Measurements from ENCODE around the gene RITA1. TPM values are rescaled to one million over a fixed set of nuclear protein-coding genes. Genes with fewer than 3 reads are reported as not detected.
A peak's percentile ranks its signal among the peaks of the same experiment; 100 is the strongest.

The RITA1 gene
- total RNA-seq, 1 experiment from 2014 or later, result 20.7 TPM

- TF ChIP-seq CEBPB (IDR thresholded peaks at IDR 0.05; ENCODE audit: low read depth) (no peak), EGR1 (IDR thresholded peaks at IDR 0.05; ENCODE audit: low read depth) (no peak), ZNF274 (IDR thresholded peaks at IDR 0.05; ENCODE audit: low read depth, low read length) (no peak), JUND (IDR thresholded peaks at IDR 0.05) (no peak)
- ATAC-seq, result no peak
- no peaks in the 10 kb centered on the region for H3K9me3 ChIP-seq (ENCODE audit: control insufficient read depth in 1 of 2, insufficient read depth in 1 of 2, low read depth in 1 of 2, low read length in 2 of 2)
- no peak for DNase-seq (ENCODE audit: low read depth, low spot score)
- no peak overlapping the region for H2AFZ ChIP-seq (ENCODE audit: low read depth, low read length, poor library complexity, severe bottlenecking)
- intact Hi-C loops (cut with micrococcal nuclease), result no loop called here
- no peak overlapping the region for H3K4me3 ChIP-seq (replicated peaks in 1 of 2; ENCODE audit: low read depth in 1 of 2, low read length in 2 of 2)
- no peaks in the 10 kb centered on the region for H3K27me3 ChIP-seq (ENCODE audit: insufficient read depth, low read length)
- POLR2A ChIA-PET, result interaction anchor here (0.6 kb wide), 1 partner anchor 119 kb away, joined by 3 read pairs; no protein-coding TSS in a partner anchor
- no peak overlapping the region for H3K27ac ChIP-seq (ENCODE audit: low read depth, low read length)
- H3K79me2 ChIP-seq (ENCODE audit: insufficient read depth, low read length), result no peaks in the 10 kb centered on the region
- no peaks in the 10 kb centered on the region for H3K9me2 ChIP-seq (ENCODE audit: insufficient read depth)
- no peaks in the 10 kb centered on the region for H3K36me3 ChIP-seq (ENCODE audit: control insufficient read depth in 1 of 2, insufficient read depth in 2 of 2, low read length in 2 of 2)
- BruUV-seq (replicated peaks), result no TSS peak
- no peak overlapping the region for H3K9ac ChIP-seq (ENCODE audit: low read length)
- RAD21 ChIA-PET (ENCODE audit: low non-redundant PET in 1 of 2, low total read pairs in 2 of 2, uncharacterized antibody in 2 of 2, unreplicated experiment in 2 of 2), result no interaction called here
- peaks cover 29 to 46% of the 10 kb centered on the region in 2 experiments for H3K4me1 ChIP-seq (ENCODE audit: control insufficient read depth in 1 of 2, insufficient read depth in 2 of 2, low read length in 2 of 2)
- no peaks in the 10 kb centered on the region for H4K20me1 ChIP-seq (ENCODE audit: insufficient read depth)
- no peak overlapping the region for H3K4me2 ChIP-seq (ENCODE audit: low read length)
- CTCF ChIA-PET, result no interaction called here
Measured at GRCh38 chr12:113216027-113216426, 30.5 kb downstream of the RITA1 start.

GRCh38 chr12:113220593-113221180 lies 35.2 kb downstream of the RITA1 start:
- POLR2A ChIA-PET, result interaction anchor here (1.0 to 1.9 kb wide), 8 partner anchors 12 to 227 kb away, joined by 3 to 7 read pairs (median 5); partner anchors contain the start of genes DDX54, RITA1 and SLC8B1
- Histone ChIP-seq H3K27ac (ENCODE audit: low read depth, low read length) (peak overlapping the region; percentile 17; the same call in 1 of the 2 replicates), H3K4me3 (replicated peaks in 1 of 2; ENCODE audit: low read depth in 1 of 2, low read length in 2 of 2) (peak overlapping the region; percentile 64 to 73), H3K9ac (ENCODE audit: low read length) (peak overlapping the region; percentile 63), H3K36me3 (ENCODE audit: control insufficient read depth in 1 of 2, insufficient read depth in 2 of 2, low read length in 2 of 2) (no peaks in the 10 kb centered on the region), H3K4me2 (ENCODE audit: low read length) (peak overlapping the region; percentile 75), H2AFZ (ENCODE audit: low read depth, low read length, poor library complexity, severe bottlenecking) (no peak overlapping the region), H3K9me2 (ENCODE audit: insufficient read depth) (no peaks in the 10 kb centered on the region), H4K20me1 (ENCODE audit: insufficient read depth) (no peaks in the 10 kb centered on the region), H3K4me1 (ENCODE audit: control insufficient read depth in 1 of 2, insufficient read depth in 2 of 2, low read length in 2 of 2) (peaks cover 20 to 42% of the 10 kb centered on the region in 2 experiments), H3K9me3 (ENCODE audit: control insufficient read depth in 1 of 2, insufficient read depth in 1 of 2, low read depth in 1 of 2, low read length in 2 of 2) (no peaks in the 10 kb centered on the region), H3K79me2 (ENCODE audit: insufficient read depth, low read length) (peaks cover 24% of the 10 kb centered on the region), H3K27me3 (ENCODE audit: insufficient read depth, low read length) (no peaks in the 10 kb centered on the region)
- ATAC-seq (peak; percentile 7), DNase-seq (ENCODE audit: low read depth, low spot score) (no peak)
- BruUV-seq (replicated peaks), result TSS peak; percentile 78
- TF ChIP-seq SIN3A (IDR thresholded peaks at IDR 0.05; ENCODE audit: low read depth), result peak; percentile 0; the same call in 1 of the 2 replicates
- no peak for TF ChIP-seq TCF7L2 (IDR thresholded peaks at IDR 0.05; ENCODE audit: borderline replicate concordance, extremely low read depth, insufficient read depth, insufficient read length)
- no peak for TF ChIP-seq ELF1 (IDR thresholded peaks at IDR 0.05; ENCODE audit: borderline replicate concordance, low read depth)
- peak; percentile 29; the same call in 1 of the 2 replicates for TF ChIP-seq POLR2AphosphoS5 (IDR thresholded peaks at IDR 0.05; ENCODE audit: low read depth, low read length)
- TF ChIP-seq RAD21 (IDR thresholded peaks at IDR 0.05; ENCODE audit: low read depth), result no peak
- intact Hi-C loops (cut with micrococcal nuclease), result no loop called here
- RAD21 ChIA-PET (ENCODE audit: low non-redundant PET in 1 of 2, low total read pairs in 2 of 2, uncharacterized antibody in 2 of 2, unreplicated experiment in 2 of 2), result no interaction called here
- CTCF ChIA-PET, result interaction anchor here (0.9 kb wide), 1 partner anchor 228 kb away, joined by 4 read pairs; no protein-coding TSS in a partner anchor
